GM23338 (cell line): ENCODE data around the gene DNAAF5.

Experiments used
- CREB1 ChIP-seq: fragments of 250-450 bp; sonication (Bioruptor Pico); IDR thresholded peaks from 2 replicates; pipeline ENCODE4 v1.5.0; 2020; ENCODE audit warnings: low read depth, mild to moderate bottlenecking, moderate library complexity
- CTCF ChIP-seq, 2 experiments: fragments of 200-600 bp in 1 of 2; sonication (generic) in 1 of 2; conservative IDR thresholded peaks; 2 replicates each; pipeline versions ENCODE4 v1.5.1 to v1.6.1; 2016 to 2017; ENCODE audit warnings: antibody characterized with exemption in 2 of 2, low read depth in 2 of 2, mild to moderate bottlenecking in 2 of 2, moderate library complexity in 1 of 2
- EZH2 ChIP-seq: fragments of 200-600 bp; sonication (generic); IDR thresholded peaks from one replicate; pipeline ENCODE4 v1.8.0; 2017; ENCODE audit warnings: antibody characterized with exemption, mild to moderate bottlenecking, low read depth; ENCODE audit not compliant: unreplicated experiment
- EZH2phosphoT487 ChIP-seq: fragments of 200-600 bp; sonication (generic); IDR thresholded peaks from one replicate; pipeline ENCODE4 v1.8.1; 2018; ENCODE audit warnings: antibody characterized with exemption; ENCODE audit not compliant: unreplicated experiment
- JUNB ChIP-seq: IDR thresholded peaks from one replicate; pipeline ENCODE4 v1.6.1; 2016; ENCODE audit warnings: antibody characterized with exemption; ENCODE audit not compliant: unreplicated experiment
- POLR2AphosphoS5 ChIP-seq: IDR thresholded peaks from 2 replicates; pipeline ENCODE4 v1.6.1; 2016; ENCODE audit warnings: antibody characterized with exemption, low read depth
- TF ChIP-seq, protein P1 (sequence below): IDR thresholded peaks from one replicate; pipeline ENCODE4 v1.6.1; 2018; ENCODE audit warnings: antibody characterized with exemption; ENCODE audit not compliant: unreplicated experiment

DNA sequence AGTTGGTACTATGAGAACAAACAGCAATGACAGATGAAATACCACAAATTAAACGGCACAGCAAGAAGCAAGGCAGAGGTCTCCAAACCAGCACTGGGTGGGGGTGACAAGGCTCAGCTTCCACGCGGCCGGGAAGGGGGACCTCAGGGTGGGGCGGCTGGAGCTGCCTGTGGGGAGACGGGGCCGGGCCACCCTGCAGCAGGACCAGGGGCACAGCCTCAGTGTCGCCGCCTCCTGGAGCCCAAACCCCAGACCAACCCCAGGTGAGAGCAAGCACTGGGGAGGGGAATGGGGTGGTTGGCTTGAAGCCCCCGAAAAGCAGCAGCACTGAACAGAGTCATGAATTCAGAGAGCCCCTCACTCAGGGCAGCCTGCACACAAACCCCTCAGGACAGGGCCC, 49.9 kb downstream of the DNAAF5 start:
- TF ChIP-seq CTCF (conservative IDR thresholded peaks at IDR 0.05; ENCODE audit: low read depth in 2 of 2) (no peak), EZH2 (no peak), POLR2AphosphoS5 (no peak), CREB1 (CRISPR knock-in tag) (no peak), EZH2phosphoT487 (no peak), JUNB (no peak)
- TF ChIP-seq, protein P1, sequence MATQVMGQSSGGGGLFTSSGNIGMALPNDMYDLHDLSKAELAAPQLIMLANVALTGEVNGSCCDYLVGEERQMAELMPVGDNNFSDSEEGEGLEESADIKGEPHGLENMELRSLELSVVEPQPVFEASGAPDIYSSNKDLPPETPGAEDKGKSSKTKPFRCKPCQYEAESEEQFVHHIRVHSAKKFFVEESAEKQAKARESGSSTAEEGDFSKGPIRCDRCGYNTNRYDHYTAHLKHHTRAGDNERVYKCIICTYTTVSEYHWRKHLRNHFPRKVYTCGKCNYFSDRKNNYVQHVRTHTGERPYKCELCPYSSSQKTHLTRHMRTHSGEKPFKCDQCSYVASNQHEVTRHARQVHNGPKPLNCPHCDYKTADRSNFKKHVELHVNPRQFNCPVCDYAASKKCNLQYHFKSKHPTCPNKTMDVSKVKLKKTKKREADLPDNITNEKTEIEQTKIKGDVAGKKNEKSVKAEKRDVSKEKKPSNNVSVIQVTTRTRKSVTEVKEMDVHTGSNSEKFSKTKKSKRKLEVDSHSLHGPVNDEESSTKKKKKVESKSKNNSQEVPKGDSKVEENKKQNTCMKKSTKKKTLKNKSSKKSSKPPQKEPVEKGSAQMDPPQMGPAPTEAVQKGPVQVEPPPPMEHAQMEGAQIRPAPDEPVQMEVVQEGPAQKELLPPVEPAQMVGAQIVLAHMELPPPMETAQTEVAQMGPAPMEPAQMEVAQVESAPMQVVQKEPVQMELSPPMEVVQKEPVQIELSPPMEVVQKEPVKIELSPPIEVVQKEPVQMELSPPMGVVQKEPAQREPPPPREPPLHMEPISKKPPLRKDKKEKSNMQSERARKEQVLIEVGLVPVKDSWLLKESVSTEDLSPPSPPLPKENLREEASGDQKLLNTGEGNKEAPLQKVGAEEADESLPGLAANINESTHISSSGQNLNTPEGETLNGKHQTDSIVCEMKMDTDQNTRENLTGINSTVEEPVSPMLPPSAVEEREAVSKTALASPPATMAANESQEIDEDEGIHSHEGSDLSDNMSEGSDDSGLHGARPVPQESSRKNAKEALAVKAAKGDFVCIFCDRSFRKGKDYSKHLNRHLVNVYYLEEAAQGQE: no peak
